Stimulated activated CD4-positive, alpha-beta T cell treated with anti-CD3 and anti-CD28 coated beads, Interleukin-2, amount 100 ng/mL, for 24 hours (primary cell): ENCODE results near the gene DDIAS.
"Not testable (repeated sequence)": the region's sequence is repeated elsewhere in the genome, so short reads cannot be mapped to it uniquely, and the experiment has no call there.

ENCODE experiments used
- DNase-seq, 2 donors: peaks; one replicate each; pipeline ENCODE4 v3.0.0-alpha.2; 2020

DDIAS gene

DNA sequence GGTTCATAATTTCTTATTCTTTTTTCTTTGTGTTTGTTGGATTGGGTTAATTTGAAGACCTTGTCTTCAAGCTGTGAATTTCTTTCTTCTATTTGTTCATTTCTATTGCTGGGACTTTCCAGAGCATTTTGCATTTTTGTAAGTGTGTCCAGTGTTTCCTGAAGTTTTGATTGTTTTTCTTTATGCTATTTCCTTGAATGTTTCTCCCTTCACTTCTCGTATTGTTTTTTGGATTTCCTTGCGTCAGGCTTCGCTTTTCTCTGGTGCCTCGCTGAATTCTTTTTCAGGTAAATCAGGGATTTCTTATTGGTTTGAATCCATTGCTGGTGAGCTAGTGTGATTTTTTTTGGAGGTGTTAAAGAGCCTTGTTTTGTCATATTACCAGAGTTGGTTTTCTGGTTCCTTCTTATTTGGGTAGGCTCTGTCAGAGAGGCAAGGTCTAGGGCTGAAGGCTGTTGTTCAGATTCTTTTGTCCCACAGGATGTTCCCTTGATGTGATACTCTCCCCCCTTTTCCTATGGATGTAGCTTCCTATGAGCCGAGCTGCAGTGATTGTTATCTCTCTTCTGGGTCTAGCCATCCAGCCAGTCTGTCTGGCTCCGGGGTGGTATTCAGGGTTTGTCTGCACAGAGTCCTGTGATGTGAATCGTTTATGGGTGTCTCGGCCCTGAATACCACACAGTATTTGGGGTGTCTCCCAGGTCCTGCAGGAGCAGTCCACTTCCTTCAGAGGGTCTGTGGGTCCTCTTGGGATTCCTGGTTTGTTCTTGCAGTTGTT, 21.0 kb downstream of the DDIAS start:
- not testable (repeated sequence) for DNase-seq

DNA sequence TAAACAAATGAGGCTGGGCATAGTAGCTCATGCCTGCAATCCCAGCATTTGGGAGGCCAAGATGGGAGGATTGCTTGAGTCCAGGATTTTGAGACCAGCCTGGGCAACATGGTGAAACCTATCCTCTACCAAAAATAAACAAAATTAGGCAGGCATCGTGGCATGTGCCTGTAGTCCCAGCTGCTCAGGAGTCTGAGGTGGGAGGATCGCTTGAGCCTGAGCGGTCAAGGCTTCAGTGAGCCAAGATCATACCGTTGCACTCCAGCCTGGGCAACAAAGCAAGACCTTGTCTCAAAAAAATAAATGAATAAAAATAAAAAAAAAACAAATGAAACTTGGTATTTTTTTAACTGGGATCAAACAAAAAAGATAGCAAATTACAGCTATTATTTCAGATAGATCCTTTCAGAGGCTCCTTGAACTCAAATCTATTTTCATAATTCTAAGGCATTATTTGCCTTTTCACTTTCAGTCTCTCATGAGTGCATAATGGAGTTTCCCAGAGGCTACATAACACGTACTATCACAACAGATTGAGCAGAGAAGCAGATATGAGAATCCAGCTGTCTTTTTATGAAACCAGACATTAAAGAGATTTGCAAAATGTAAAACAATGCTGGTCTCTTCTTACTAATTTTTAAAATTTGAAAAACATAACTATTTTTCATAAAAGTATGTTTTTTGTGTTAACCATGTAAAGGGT, 23.1 kb downstream of the DDIAS start:
- no peak for DNase-seq

DNA sequence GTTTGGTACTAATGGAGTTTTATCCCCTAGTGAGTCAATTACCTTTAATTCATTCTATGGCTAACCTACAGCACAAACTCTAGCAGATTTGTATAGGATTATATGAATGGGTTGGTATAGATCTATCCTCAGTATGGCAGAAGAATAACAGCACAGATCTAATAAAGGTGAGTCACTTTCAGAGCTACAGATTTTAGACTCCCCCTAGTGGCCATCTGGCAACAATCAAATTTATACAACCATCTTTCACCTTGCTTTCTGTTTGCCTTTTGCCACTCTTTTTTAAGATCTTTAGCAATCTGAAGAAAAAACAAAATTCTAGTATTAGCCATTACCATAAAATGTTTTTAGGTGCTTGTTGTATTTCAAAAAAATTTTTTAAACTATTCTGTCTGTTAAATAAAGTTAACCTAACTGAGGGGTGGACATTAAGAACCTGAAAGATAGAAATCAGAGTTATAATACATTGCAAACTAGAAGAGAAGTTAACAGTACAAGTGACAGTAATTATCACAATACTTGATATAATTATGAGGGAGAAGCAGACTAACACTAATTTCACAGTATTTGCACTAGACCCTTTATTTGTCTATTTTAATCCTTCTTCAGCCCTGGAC, 25.8 kb downstream of the DDIAS start:
- DNase-seq = no peak

DNA sequence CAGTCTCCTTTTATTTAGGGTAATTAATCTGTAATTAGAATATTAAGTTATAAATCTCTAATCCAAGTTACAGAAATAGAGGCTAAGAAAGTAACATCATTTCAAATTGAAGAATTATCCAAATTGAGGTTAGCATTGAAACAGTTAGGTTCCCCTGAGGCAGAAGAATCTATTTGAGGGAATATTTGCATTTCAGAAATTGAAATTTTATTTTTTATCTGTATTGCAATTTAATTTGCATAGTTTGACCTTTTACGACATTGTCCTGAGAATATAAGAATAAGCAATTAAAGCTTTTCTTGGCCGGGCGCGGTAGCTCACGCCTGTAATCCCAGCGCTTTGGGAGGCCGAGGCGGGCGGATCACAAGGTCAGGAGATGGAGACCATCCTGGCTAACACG, 27.6 kb downstream of the DDIAS start:
- DNase-seq = no peak

- DNase-seq = no peak
Measured at GRCh38 chr11:82930229-82930628, 28.7 kb downstream of the DDIAS start.

- DNase-seq = no peak
Measured at GRCh38 chr11:82930734-82931133, 29.2 kb downstream of the DDIAS start.

GRCh38 chr11:82932564-82932963, 31.0 kb downstream of the DDIAS start:
- no peak for DNase-seq

DNA sequence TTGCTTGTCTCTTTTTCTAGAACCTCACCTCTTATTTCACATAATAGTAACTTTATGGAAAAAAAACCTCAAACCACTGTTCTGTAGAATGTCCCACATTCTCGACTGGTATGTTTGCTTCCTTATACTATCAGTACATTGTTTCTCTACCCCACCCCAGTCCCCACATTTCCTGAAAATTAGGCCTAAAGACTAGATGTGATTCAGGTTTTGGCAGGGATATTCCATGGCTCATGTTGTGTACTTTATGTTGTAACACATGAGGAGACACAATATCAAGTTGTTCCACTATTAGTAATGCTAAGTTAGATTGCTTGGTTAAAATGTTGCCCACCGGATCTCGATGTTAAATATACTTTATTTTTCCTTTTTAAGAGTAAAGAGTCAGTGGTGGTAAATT, 34.7 kb downstream of the DDIAS start:
- DNase-seq = no peak

- DNase-seq = no peak
Measured at GRCh38 chr11:82937554-82937953, 36.0 kb downstream of the DDIAS start.

DNA sequence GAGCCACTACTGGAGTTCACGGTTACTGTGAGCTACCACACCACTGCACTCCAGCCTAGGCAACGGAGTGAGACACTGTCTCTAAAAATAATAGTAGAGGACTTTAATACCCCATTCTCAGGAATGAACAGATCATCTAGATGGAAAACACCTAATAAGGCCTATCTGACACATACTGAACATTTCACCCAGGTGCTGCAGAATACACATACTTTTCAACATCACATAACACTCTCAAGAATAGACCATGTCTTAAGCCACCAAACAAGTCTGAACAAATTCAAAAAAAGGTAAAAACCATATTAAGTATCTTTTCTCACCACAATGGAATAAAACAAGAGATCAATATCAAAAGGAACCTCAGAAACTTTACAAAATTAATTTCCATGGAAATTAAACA, 37.9 kb downstream of the DDIAS start:
- no peak for DNase-seq

GRCh38 chr11:82942376-82942775, 40.8 kb downstream of the DDIAS start:
- DNase-seq = no peak

DNA sequence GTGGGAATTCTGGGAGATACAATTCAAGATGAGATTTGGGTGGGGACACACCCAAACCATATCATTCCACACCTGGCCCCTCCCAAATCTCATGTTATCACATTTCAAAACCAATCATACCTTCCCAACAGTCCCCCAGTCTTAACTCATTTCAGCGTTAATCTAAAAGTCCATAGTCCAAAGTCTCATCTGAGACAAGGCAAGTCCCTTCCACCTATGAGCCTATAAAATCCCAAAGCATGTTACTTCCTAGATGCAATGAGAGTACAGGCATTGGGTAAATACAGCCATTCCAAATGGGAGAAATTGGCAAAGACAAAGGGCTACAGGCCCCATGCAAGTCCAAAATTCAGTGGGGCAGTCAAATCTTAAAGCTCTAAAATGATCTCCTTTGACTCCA, 41.9 kb downstream of the DDIAS start:
- DNase-seq = not testable (repeated sequence)

DNA sequence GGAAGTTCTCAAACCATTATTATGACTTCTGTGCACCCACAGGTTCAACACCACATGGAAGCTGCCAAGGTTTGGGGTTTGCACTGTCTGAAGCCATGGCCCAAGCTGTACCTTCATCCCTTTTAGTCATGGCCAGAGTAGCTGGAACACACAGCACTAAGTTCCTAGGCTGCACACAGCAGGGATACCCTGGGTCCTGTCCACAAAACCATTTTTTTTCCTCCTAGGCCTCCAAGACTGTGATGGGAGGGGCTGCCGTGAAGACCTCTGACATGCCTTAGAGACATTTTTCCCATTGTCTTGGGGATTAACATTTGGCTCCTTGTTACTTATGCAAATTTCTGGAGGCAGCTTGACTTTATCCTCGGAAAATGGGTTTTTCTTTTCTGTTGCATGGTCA, 42.7 kb downstream of the DDIAS start:
- no peak for DNase-seq

DNA sequence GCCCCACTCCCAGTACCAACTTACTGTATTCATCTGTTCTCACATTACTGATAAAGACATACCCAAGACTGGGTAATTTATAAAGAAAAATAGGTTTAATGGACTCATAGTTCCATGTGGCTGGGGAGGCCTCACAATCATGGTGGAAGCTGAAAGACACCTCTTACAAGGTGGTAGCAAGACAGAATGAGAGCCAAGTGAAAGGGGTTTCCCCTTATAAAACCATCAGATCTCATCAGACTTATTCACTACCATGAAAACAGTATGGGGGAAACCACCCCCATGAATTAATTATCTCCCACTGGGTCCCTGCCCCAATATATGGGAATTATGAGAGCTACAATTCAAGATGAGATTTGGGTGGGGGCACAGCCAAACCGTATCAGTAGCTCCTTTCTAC, 43.5 kb downstream of the DDIAS start:
- not testable (repeated sequence) for DNase-seq

- DNase-seq = no peak
Measured at GRCh38 chr11:82945682-82946081, 44.1 kb downstream of the DDIAS start.

DNA sequence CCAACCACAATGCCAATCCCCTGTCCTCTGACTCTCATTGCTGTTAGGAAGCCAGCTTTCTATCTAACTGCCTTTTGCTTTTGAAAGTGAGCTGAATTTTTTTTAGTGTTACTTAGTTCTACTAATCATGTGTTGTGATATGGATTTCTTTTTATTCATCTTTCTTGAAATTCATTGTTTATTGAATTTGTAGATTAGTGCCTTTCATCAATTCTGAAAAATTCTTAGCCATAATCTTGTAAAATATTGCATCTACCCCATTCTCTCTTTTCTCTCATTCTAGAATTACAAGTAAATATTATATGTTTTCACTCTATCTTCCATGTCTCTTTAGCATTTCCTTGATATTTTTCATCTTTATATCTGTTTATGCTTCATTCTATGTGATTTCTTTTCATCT, 47.8 kb downstream of the DDIAS start:
- no peak for DNase-seq

DNA sequence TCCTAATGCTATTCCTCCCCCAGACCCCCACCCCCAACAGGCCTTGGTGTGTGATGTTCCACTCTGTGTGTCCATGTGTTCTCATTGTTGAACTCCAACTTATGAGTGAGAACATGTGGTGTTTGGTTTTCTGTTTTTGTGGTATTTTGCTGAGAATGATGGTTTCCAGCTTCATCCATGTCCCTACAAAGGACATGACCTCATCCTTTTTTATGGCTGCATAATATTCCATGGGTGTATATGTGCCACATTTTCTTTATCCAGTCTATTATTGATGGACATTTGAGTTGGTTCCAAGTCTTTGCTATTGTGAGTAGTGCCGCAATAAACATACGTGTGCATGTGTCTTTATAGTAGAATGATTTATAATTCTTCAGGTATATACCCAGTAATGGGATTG, 49.0 kb downstream of the DDIAS start:
- not testable (repeated sequence) for DNase-seq

- DNase-seq = peak; percentile 29 to 44
Measured at GRCh38 chr11:82955736-82956453, 54.4 kb downstream of the DDIAS start.

GRCh38 chr11:82959987-82960778, 58.6 kb downstream of the DDIAS start:
- peak in 1 of 2 donors; percentile 32 for DNase-seq

DNA sequence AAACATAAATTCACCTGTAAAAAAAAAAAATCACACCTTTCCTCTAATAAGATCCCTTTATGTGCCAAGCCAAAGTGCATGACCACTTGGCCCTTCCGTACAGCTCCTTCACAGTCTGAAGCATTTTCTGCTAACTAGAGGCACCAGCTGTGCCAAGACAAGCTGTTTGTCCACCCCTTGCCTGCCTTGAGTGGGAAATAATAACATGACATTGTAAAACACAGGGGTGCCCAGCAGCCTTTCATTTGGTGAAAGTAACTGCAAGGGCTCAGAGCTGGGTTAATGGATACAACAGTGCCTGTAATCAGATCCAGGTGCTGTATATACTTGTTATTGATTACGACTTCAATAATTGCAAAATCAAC, 59.2 kb downstream of the DDIAS start:
- DNase-seq = no peak

- DNase-seq = not testable (repeated sequence)
Measured at GRCh38 chr11:82962021-82962420, 60.5 kb downstream of the DDIAS start.

DNA sequence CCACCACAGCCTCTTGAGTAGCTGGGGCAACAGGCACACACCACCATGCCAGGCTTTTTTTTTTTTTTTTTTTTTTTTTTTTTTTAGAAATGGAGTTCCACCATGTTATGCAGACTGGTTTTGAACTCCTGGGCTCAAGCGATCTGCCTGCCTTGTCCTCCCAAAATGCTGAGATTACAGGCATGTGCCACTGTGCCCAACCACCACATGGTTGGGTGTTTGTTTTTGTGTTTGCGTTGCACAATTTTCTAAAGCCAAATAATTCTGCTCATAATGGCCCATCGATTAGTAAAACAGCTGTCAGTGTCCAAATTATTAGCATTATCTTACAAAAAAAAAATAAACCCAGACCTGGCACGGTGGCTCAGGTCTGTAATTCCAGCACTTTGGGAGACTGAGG, 65.8 kb downstream of the DDIAS start:
- no peak for DNase-seq

DNA sequence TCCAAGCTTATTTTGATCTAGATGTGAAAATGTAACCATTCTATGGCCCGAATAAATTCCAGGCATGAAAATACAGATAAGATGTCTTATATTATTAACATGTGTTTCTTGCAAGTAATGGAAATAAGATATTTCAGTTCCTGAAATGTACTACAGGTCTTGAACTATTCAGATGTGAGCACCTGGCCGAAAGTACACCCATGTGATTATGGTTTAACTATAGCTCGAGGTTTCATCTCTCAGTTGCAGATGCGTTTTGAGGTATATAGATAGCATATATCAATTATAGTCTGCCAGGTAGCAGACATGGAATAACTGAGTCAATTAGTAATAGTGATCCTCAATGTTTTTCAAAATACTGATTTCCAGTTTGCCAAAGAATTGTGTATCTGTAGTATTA, 68.3 kb downstream of the DDIAS start:
- no peak for DNase-seq
